OCI-LY1 (cell line): ENCODE results near the gene PTPRN2.

ENCODE experiments used
- CTCF ChIP-seq: fragments of 200-600 bp; sonication (generic), shearing (Covaris generic); IDR thresholded peaks from 2 replicates; pipeline ENCODE4 v1.5.1; 2017; ENCODE audit warnings: mild to moderate bottlenecking, antibody characterized with exemption, low read length, moderate library complexity, mixed read lengths
- EZH2 ChIP-seq: fragments of 200-600 bp; sonication (generic), shearing (Covaris generic); IDR thresholded peaks from 2 replicates; pipeline ENCODE4 v1.8.0; 2017; ENCODE audit warnings: borderline replicate concordance, mixed run types, mild to moderate bottlenecking, antibody characterized with exemption, low read length, moderate library complexity, mixed read lengths

- TF ChIP-seq CTCF: no peak
- no peak for TF ChIP-seq EZH2
These were observed 66.8 kb downstream of the PTPRN2 start for GRCh38 chr7:158520825-158521224.
